Activated naive CD4-positive, alpha-beta T cell treated with anti-CD3 and anti-CD28 coated beads, Interleukin-2, amount 10 ng/mL, durations not matched to agents 7 days and 5 days (primary cell): ENCODE measurements around the gene MASP1.

ENCODE experiments used
- CTCF ChIA-PET: fragments of 350-600 bp; sonication (Branson Sonifier 250); formaldehyde crosslinking; loops from one replicate; lab custom pipeline; 2021; ENCODE audit warnings: antibody characterized with exemption; lab: Charles Lee
- DNase-seq: peaks from one replicate; pipeline ENCODE4 v3.0.0-alpha.2; 2020
- H3K27ac Mint-ChIP-seq: one replicate; pipeline ENCODE4 v1.8.0; 2021; ENCODE audit warnings: mild to moderate bottlenecking, moderate library complexity, mixed read lengths
- H3K27me3 Mint-ChIP-seq: one replicate; pipeline ENCODE4 v1.8.0; 2021; ENCODE audit warnings: mild to moderate bottlenecking, mixed read lengths
- H3K36me3 Mint-ChIP-seq: one replicate; pipeline ENCODE4 v1.8.0; 2021; ENCODE audit warnings: mixed read lengths
- H3K4me1 Mint-ChIP-seq: one replicate; pipeline ENCODE4 v1.8.0; 2021; ENCODE audit warnings: mixed read lengths
- H3K4me3 Mint-ChIP-seq: one replicate; pipeline ENCODE4 v1.8.0; 2021; ENCODE audit warnings: mild to moderate bottlenecking, moderate library complexity, mixed read lengths
- H3K9me3 Mint-ChIP-seq: one replicate; pipeline ENCODE4 v1.8.0; 2021; ENCODE audit warnings: mixed read lengths

Gene MASP1

GRCh38 chr3:187188931-187189330, 102.6 kb downstream of the MASP1 start:
- no peaks in the 10 kb centered on the region for H3K36me3 Mint-ChIP-seq
- no peak overlapping the region for H3K4me3 Mint-ChIP-seq
- DNase-seq, result no peak
- CTCF ChIA-PET, result no interaction called here
- H3K27me3 Mint-ChIP-seq, result peaks cover 39% of the 10 kb centered on the region
- no peak overlapping the region for H3K27ac Mint-ChIP-seq
- peaks cover 2% of the 10 kb centered on the region for H3K9me3 Mint-ChIP-seq
- H3K4me1 Mint-ChIP-seq, result no peaks in the 10 kb centered on the region

- CTCF ChIA-PET, result no interaction called here
- H3K4me3 Mint-ChIP-seq, result no peak overlapping the region
- no peaks in the 10 kb centered on the region for H3K36me3 Mint-ChIP-seq
- peaks cover 26% of the 10 kb centered on the region for H3K27me3 Mint-ChIP-seq
- peaks cover 17% of the 10 kb centered on the region for H3K4me1 Mint-ChIP-seq
- H3K27ac Mint-ChIP-seq, result no peak overlapping the region
- H3K9me3 Mint-ChIP-seq, result peaks cover 2% of the 10 kb centered on the region
- DNase-seq, result no peak
These were observed 104.6 kb downstream of the MASP1 start for GRCh38 chr3:187186801-187187421.

GRCh38 chr3:187186375-187186774, 105.2 kb downstream of the MASP1 start:
- CTCF ChIA-PET, result interaction anchor here (0.8 kb wide), 1 partner anchor 21 kb away, joined by 5 read pairs; no protein-coding TSS in a partner anchor

GRCh38 chr3:187185759-187186158, 105.8 kb downstream of the MASP1 start:
- Mint-ChIP-seq H3K27me3 (peaks cover 19% of the 10 kb centered on the region), H3K27ac (no peak overlapping the region), H3K4me1 (peaks cover 17% of the 10 kb centered on the region), H3K9me3 (peaks cover 2% of the 10 kb centered on the region), H3K4me3 (no peak overlapping the region), H3K36me3 (no peaks in the 10 kb centered on the region)
- DNase-seq, result no peak
- CTCF ChIA-PET, result interaction anchor here (0.8 kb wide), 1 partner anchor 21 kb away, joined by 5 read pairs; no protein-coding TSS in a partner anchor

More at GRCh38 chr3:187186375-187186774, 105.2 kb downstream of the MASP1 start:
- Mint-ChIP-seq H3K36me3 (no peaks in the 10 kb centered on the region), H3K4me3 (no peak overlapping the region), H3K27ac (no peak overlapping the region), H3K4me1 (peaks cover 17% of the 10 kb centered on the region), H3K9me3 (peaks cover 2% of the 10 kb centered on the region), H3K27me3 (peaks cover 21% of the 10 kb centered on the region)
- DNase-seq, result no peak
